Vagina (tissue), 2 donors: ENCODE data around the gene ITGAX.

Experiments
- CTCF ChIP-seq, 3 experiments: fragments of 450-650 bp in 2 of 3; fragments of 200-600 bp in 1 of 3; sonication (generic) in 1 of 3; IDR thresholded peaks; one replicate each; pipeline ENCODE4 v1.5.1; 2017 to 2019; ENCODE audit warnings: antibody characterized with exemption in 3 of 3, mild to moderate bottlenecking in 2 of 3, moderate library complexity in 2 of 3
- POLR2A ChIP-seq, 2 donors: fragments of 450-650 bp; IDR thresholded peaks; one replicate each; pipeline ENCODE4 v1.6.1; 2017; ENCODE audit warnings: antibody characterized with exemption in 2 of 2, mild to moderate bottlenecking in 2 of 2, moderate library complexity in 2 of 2
- POLR2AphosphoS5 ChIP-seq, 2 donors: sonication (generic); formaldehyde crosslinking; IDR thresholded peaks; one replicate each; pipeline ENCODE4 v1.9.0; 2017; ENCODE audit warnings: antibody characterized with exemption in 2 of 2, mild to moderate bottlenecking in 2 of 2, low read depth in 1 of 2; ENCODE audit not compliant: insufficient read depth in 1 of 2

- TF ChIP-seq CTCF (IDR thresholded peaks at IDR 0.05) (no peak), POLR2A (IDR thresholded peaks at IDR 0.05) (no peak), POLR2AphosphoS5 (IDR thresholded peaks at IDR 0.05; ENCODE audit: insufficient read depth in 1 of 2, low read depth in 1 of 2) (no peak)
Observed at GRCh38 chr16:31361201-31362110, 6.5 kb downstream of the ITGAX start.
